ENCODE data around the gene MYB.
A peak's percentile ranks its signal among the peaks of the same experiment; 100 is the strongest.
"Not testable (repeated sequence)": the region's sequence is repeated elsewhere in the genome, so short reads cannot be mapped to it uniquely, and the experiment has no call there.

MYB gene

DNA sequence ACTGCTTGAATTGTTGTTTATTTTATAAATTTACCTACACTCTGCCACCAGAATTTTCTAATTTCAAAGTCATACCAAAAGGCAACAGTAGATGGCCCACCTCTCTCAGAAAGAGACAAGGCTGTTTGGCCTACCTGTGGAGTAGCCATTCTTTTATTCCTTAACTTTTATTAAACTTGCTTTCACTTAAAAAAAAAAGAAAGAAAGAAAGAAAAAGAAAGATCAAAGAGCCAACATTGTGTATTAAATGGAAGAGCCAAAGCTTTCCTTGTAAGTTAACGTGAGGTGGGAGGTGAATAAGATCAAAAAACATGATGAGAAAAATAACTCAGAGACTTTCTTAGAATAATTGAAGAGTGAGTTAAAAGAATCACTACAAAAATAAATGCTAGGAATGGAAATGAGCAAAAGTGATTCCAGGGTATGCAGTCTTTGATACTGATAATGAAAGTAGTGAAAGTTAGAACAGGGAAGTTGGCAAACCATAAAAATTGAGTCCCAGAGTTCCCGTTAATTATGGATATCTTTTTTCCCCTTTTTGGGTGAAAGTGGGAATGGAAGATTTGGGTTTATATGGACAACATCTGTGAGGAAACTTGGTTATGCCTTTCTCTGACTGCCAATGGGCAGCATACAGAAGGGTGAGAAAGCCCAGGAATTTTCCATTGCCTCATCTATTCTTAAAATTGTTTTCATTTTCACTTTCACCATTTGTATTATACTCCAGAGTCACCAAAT lies 35.9 kb upstream of the MYB start:
- H3K27ac ChIP-seq, result no peak overlapping the region

DNA sequence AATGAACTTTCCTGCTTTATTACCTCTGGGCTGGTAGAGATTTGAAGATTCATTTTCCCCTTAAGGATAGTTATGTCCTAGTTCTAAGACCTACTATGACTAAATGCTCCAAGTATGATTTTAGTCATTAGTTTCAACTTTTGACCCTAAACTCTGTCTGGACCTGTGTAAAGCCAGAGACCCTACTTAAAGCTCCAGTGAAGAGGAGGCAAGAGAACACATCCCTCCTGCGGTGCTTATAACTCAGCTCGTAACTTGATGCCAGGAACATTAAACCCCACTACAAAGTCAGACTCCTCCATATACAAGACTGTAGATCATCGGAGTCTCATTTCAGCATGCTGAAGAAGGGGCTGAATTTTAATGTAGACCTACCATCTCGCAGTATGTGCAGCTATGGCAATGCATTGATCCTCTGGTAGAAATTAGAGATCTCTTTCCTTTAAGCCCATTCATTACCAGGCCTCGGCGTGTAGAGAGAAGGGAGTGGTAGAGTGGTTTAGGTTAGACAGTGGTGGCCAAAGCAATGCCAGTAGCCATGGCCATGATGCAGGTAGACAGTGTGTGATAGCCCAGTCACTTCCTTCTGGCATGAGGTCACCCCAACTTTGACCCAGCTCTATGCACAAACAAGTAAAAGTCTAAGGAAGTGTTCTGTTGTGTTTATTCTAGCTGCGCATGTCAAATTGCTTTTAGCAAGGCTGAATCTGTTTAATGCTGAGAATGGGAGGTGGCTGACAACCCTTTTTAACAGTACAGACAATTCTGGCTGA lies 34.8 kb upstream of the MYB start:
- TF ChIP-seq ZFX (IDR thresholded peaks at IDR 0.05; ENCODE audit: borderline replicate concordance), result no peak
- TF ChIP-seq, protein P1, sequence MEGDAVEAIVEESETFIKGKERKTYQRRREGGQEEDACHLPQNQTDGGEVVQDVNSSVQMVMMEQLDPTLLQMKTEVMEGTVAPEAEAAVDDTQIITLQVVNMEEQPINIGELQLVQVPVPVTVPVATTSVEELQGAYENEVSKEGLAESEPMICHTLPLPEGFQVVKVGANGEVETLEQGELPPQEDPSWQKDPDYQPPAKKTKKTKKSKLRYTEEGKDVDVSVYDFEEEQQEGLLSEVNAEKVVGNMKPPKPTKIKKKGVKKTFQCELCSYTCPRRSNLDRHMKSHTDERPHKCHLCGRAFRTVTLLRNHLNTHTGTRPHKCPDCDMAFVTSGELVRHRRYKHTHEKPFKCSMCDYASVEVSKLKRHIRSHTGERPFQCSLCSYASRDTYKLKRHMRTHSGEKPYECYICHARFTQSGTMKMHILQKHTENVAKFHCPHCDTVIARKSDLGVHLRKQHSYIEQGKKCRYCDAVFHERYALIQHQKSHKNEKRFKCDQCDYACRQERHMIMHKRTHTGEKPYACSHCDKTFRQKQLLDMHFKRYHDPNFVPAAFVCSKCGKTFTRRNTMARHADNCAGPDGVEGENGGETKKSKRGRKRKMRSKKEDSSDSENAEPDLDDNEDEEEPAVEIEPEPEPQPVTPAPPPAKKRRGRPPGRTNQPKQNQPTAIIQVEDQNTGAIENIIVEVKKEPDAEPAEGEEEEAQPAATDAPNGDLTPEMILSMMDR (IDR thresholded peaks at IDR 0.05), result no peak
- H3K27ac ChIP-seq, result no peak overlapping the region

More for the DNA sequence above, 35.9 kb upstream of the MYB start:
- TF ChIP-seq ZFX (IDR thresholded peaks at IDR 0.05; ENCODE audit: borderline replicate concordance), result no peak
- TF ChIP-seq, protein P1 (IDR thresholded peaks at IDR 0.05), result peak; percentile 81

DNA sequence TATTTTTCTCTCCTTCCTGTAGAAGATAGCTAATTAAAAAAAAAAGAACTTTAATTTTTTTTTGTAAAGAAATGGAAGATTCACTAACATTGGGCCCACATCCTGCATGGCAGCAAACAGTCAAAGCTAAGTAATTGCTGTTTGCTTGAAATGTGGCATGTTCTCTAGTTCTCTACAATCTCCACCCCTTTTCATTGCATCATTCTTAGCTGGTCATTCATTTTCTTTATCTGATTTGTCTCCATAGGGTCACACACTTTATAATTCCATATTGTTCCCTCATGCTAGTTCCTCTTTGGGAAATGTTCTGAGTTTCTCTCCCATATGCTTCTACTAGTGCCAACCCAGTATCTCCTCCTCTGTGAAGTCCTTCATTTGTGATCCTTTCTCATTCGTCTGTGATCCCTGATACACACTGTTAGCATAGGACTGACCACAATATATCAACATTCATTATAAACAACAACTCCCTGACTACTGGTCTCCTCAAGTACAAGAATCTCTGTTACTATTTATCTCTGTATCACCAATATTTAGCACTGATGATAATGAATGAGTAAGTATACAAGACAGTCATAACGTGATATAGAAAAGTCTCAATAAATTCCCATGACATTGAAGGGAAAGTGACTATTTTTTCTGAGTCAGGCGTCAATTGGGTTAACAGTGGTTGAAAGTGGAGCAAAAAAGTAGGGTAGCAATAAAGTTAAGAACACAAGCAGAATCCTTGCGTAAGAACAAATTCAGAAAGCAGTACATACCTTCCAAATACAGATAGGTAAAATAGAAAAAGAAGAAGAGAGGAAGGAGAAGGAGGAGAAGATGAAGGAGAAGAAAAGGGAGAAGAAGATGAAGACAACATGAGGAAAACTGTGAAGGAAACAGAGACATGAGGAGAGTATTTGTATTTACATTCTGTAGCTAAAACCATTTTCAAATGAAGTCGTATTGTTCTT lies 33.2 kb upstream of the MYB start:
- TF ChIP-seq ZFX (IDR thresholded peaks at IDR 0.05; ENCODE audit: borderline replicate concordance), result no peak
- TF ChIP-seq, protein P1 (IDR thresholded peaks at IDR 0.05), result no peak
- H3K27ac ChIP-seq, result no peak overlapping the region

DNA sequence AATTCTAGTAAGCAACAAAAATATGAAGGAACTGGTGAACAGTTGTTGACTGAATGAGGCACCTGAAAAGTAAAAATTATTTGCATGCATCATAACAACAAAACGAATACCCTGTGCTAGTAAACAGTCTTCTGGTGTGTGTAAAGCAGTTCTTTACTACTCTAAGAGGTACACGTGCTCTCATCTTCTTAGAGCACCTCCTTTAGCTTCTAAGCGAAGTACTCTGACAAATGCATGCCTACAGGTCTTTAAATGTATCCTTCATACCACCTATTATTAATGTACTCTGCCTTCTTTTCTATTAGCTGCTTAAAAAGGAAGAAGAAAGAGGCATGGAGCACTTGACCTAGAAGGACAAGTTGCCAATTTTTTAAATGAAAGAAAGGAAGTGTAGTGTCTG lies 32.2 kb upstream of the MYB start:
- no peak overlapping the region for H3K27ac ChIP-seq
- TF ChIP-seq, protein P1 (IDR thresholded peaks at IDR 0.05), result no peak
- no peak for TF ChIP-seq ZFX (IDR thresholded peaks at IDR 0.05; ENCODE audit: borderline replicate concordance)

DNA sequence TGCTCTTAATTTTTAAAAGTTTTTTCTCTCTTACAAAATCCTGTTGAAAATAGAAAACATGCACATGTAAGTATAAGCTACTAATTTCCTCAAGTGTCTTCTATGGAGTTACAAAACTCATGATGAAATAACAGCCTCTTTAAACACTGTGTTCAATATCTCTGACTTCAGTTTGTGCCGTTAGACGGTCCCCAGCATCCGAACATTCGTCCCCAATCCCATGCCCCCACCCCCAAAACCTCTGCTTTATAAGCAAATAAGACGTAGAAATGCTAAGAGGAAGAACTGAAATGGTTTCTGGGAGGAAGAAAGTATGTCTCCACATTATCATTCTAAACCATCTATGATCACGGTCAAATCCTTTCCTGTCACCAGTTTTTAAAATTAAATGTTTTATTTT lies 31.7 kb upstream of the MYB start:
- H3K27ac ChIP-seq, result no peak overlapping the region
- TF ChIP-seq, protein P1 (IDR thresholded peaks at IDR 0.05), result no peak
- TF ChIP-seq ZFX (IDR thresholded peaks at IDR 0.05; ENCODE audit: borderline replicate concordance), result no peak

DNA sequence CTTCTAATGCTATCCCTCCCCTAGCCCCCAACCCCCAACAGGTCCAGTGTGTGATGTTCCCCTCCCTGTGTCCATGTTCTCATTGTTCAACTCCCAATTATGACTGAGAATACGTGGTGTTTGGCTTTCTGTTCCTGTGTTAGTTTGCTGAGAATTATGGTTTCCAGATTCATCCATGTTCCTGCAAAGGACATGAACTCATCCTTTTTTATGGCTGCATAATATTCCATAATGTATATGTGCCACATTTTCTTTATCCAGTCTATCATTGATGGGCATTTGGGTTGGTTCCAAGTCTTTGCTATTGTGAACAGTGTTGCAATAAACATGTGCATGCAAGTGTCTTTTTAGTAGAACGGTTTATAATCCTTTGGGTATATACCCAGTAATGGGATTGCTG lies 30.6 kb upstream of the MYB start:
- not testable (repeated sequence) for H3K27ac ChIP-seq

DNA sequence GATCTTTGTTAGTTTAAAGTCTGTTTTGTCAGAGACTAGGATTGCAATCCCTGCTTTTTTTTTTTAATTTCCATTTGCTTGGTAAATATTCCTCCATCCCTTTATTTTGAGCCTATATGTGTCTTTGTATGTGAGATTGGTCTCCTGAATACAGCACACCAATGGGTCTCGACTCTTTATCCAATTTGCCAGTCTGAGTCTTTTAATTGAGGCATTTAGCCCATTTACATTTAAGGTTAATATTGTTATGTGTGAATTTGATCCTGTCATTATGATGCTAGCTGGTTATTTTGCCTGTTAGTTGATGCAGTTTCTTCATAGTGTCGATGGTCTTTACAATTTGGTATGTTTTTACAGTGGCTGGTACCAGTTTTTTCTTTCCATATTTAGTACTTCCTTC lies 27.0 kb upstream of the MYB start:
- H3K27ac ChIP-seq, result not testable (repeated sequence)

DNA sequence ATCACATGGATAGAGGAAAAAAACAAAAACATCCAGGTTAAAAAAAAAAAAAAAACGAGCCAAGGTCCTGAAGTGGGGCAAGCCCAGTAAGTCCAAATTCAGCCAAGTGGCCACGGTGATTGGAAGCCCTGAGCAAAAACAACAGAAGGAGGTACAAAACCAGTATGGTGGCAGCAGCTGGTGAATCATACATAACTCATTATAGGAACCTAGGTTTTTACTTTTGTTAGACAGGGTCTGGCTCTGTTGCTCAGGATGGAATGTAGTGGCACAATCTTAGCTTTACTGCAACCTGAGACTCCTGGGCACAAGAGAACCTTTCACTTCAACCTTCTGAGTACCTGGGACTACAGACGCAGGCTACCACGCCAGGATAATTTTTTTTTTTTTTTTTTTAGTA lies 22.7 kb upstream of the MYB start:
- TF ChIP-seq, protein P1 (IDR thresholded peaks at IDR 0.05), result no peak
- no peak for TF ChIP-seq ZFX (IDR thresholded peaks at IDR 0.05; ENCODE audit: borderline replicate concordance)
- no peak overlapping the region for H3K27ac ChIP-seq
